ENCODE data around the gene RABAC1.

The RABAC1 gene

GRCh38 chr19:41908724-41909464, 50.2 kb downstream of the RABAC1 start:
- TF ChIP-seq POU6F1 (CRISPR knock-in tag; IDR thresholded peaks at IDR 0.05; ENCODE audit: borderline replicate concordance, low read depth) (no peak), ZFP3 (CRISPR knock-in tag; IDR thresholded peaks at IDR 0.05) (no peak), BACH2 (CRISPR knock-in tag; IDR thresholded peaks at IDR 0.05; ENCODE audit: borderline replicate concordance) (no peak), GLIS3 (CRISPR knock-in tag; IDR thresholded peaks at IDR 0.05) (no peak), SNAI2 (CRISPR knock-in tag; IDR thresholded peaks at IDR 0.05) (no peak)
- no peak for ATAC-seq

- no peak for ATAC-seq
Measured at GRCh38 chr19:41907994-41908615, 51.0 kb downstream of the RABAC1 start.

GRCh38 chr19:41906916-41907680, 52.0 kb downstream of the RABAC1 start:
- ATAC-seq, result no peak
- TF ChIP-seq TSHZ2 (CRISPR knock-in tag; IDR thresholded peaks at IDR 0.05) (no peak), ZFP30 (CRISPR knock-in tag; IDR thresholded peaks at IDR 0.05) (no peak), PATZ1 (CRISPR knock-in tag; IDR thresholded peaks at IDR 0.05; ENCODE audit: borderline replicate concordance) (no peak), TOX (CRISPR knock-in tag; IDR thresholded peaks at IDR 0.05; ENCODE audit: borderline replicate concordance) (no peak), ZNF70 (CRISPR knock-in tag; IDR thresholded peaks at IDR 0.05) (no peak), CREB5 (CRISPR knock-in tag; IDR thresholded peaks at IDR 0.05; ENCODE audit: low read depth) (no peak), OSR1 (CRISPR knock-in tag; IDR thresholded peaks at IDR 0.05) (no peak)

More at GRCh38 chr19:41907994-41908615, 51.0 kb downstream of the RABAC1 start:
- TF ChIP-seq ZNF70 (CRISPR knock-in tag; IDR thresholded peaks at IDR 0.05) (no peak), BACH2 (CRISPR knock-in tag; IDR thresholded peaks at IDR 0.05; ENCODE audit: borderline replicate concordance) (no peak), POU6F1 (CRISPR knock-in tag; IDR thresholded peaks at IDR 0.05; ENCODE audit: borderline replicate concordance, low read depth) (no peak), TOX (CRISPR knock-in tag; IDR thresholded peaks at IDR 0.05; ENCODE audit: borderline replicate concordance) (no peak), RARB (CRISPR knock-in tag; IDR thresholded peaks at IDR 0.05) (no peak), TSHZ2 (CRISPR knock-in tag; IDR thresholded peaks at IDR 0.05) (no peak), ZFP3 (CRISPR knock-in tag; IDR thresholded peaks at IDR 0.05) (no peak), SNAI2 (CRISPR knock-in tag; IDR thresholded peaks at IDR 0.05) (no peak)

All from SK-N-SH treated with all-trans-retinoic acid at 6 μM for 48 hours (cell line).